ENCODE measurements around the gene ARHGAP18.
A peak's percentile ranks its signal among the peaks of the same experiment; 100 is the strongest.

The ARHGAP18 gene

DNA sequence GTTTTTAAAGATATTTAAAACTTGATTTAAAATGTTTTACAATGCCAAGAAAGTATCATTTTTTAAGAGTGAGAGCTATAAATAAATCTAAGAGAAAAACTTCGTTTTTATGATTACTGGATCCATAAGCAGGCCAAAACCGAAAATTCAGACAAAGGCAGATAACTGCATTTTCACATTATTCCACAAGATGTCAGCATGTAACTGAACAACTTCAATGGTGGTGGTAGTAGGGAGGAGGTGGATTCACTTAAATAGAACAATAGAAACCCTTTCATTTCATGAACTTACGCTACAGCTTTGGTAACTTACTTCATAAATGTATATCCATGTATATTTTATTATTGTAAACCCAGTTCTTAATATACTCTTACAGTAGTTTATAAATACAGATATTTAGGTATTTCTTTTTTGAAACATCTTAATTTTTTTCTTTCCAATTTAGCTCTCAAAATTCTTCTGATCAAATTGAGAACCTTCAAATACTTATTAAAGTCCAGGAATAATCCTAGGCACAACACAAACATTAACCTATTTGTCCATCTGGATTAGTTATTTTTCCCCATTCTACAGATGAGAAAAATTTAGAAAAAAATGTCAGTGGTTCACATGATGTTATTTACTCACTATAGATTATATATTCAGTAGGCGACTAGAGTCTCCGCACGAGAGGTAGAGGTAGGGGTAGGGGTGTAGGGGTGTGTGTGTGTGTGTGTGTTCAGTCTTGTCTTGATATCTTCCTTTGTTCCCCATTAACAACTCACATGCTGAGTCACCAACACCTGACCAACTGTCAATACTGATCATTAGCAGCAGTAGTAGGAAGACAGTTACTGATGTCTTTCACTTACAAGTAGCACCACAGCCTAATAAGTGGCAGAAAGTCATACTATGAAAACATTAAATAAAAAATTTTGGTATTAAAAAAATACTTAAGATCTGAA lies 111.5 kb downstream of the ARHGAP18 start:
- H3K27ac ChIP-seq (ENCODE audit: insufficient read depth in 1 of 2, low read depth in 1 of 2, low read length in 2 of 2, poor library complexity in 1 of 2, severe bottlenecking in 2 of 2), result no peak overlapping the region
- DNase-seq, result peak; percentile 77 to 86 (median 82)
- peaks cover 0 to 2% (median 0%) of the 10 kb centered on the region in 4 experiments for H3K36me3 ChIP-seq (ENCODE audit: control insufficient read depth in 4 of 4, insufficient read depth in 4 of 4, low read length in 3 of 4)
- CTCF ChIA-PET, result interaction anchor here (0.6 to 7.4 kb wide), 37 partner anchors 8 to 1244 kb away, joined by 3 to 158 read pairs (median 4); no protein-coding TSS in a partner anchor
- no CpG with 5 or more reads among the region's 6 CpGs for WGBS (ENCODE audit: insufficient coverage)
- POLR2A ChIA-PET, result interaction anchor here (0.6 kb wide), 1 partner anchor 87 kb away, joined by 3 read pairs; no protein-coding TSS in a partner anchor
- H3K4me3 ChIP-seq (ENCODE audit: control insufficient read depth in 1 of 7, extremely low read depth in 1 of 7, insufficient read depth in 4 of 7, low read depth in 2 of 7, low read length in 6 of 7), result no peak overlapping the region
- H3K27me3 ChIP-seq (replicated peaks in 2 of 5; ENCODE audit: control insufficient read depth in 4 of 5, insufficient read depth in 5 of 5, low read length in 4 of 5), result no peaks in the 10 kb centered on the region
- no peaks in the 10 kb centered on the region for H3K4me1 ChIP-seq (ENCODE audit: control extremely low read depth in 1 of 4, control insufficient read depth in 4 of 4, insufficient read depth in 4 of 4, low read length in 3 of 4)
- no peaks in the 10 kb centered on the region for H3K9me3 ChIP-seq (ENCODE audit: control extremely low read depth in 1 of 5, control insufficient read depth in 4 of 5, insufficient read depth in 2 of 5, low read depth in 1 of 5, low read length in 4 of 5)

DNA sequence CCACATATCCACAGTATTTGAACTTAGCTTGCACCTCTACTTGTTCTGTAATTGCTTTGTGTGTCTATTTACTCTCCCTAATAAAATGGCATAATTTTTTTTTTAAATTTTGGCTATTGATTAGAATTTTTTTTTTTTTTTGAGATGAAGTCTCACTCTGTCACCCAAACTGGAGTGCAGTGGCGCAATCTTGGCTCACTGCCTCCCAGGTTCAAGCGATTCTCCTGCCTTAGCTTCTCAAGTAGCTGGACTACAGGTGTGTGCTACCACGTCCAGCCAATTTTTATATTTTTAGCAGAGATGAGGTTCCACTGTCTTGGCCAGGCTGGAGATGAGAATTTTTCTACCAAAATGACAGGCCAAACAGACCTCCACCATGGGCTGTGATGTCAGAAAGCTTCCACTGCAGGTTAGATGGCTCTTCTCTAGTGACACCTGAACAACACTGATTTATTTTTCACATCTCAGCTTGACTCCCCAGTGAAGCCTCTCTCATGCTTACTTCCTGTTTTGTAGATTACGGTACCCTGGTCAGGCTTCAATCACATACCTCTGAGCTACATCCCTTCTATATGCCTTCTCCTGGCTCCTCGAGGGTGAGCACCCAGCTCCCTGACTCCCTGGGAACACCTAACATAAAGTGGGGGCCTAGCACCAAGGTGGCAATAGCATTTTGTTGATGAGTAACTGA lies 112.8 kb downstream of the ARHGAP18 start:
- no peaks in the 10 kb centered on the region for H3K4me1 ChIP-seq (ENCODE audit: control extremely low read depth in 1 of 4, control insufficient read depth in 4 of 4, insufficient read depth in 4 of 4, low read length in 3 of 4)
- H3K4me3 ChIP-seq (ENCODE audit: control insufficient read depth in 1 of 7, extremely low read depth in 1 of 7, insufficient read depth in 4 of 7, low read depth in 2 of 7, low read length in 6 of 7), result no peak overlapping the region
- H3K27ac ChIP-seq (ENCODE audit: insufficient read depth in 1 of 2, low read depth in 1 of 2, low read length in 2 of 2, poor library complexity in 1 of 2, severe bottlenecking in 2 of 2), result no peak overlapping the region
- whole genome bisulfite sequencing (ENCODE audit: insufficient coverage), result 89% methylated on average over 3 of the region's 5 CpGs
- DNase-seq, result peak in 1 of 3 donors; percentile 11
- no peaks in the 10 kb centered on the region for H3K27me3 ChIP-seq (replicated peaks in 2 of 5; ENCODE audit: control insufficient read depth in 4 of 5, insufficient read depth in 5 of 5, low read length in 4 of 5)
- H3K36me3 ChIP-seq (ENCODE audit: control insufficient read depth in 4 of 4, insufficient read depth in 4 of 4, low read length in 3 of 4), result peaks cover 0 to 2% (median 0%) of the 10 kb centered on the region in 4 experiments
- ChIA-PET CTCF (interaction anchor here (0.6 to 7.4 kb wide), 22 partner anchors 19 to 1246 kb away, joined by 3 to 158 read pairs (median 4); no protein-coding TSS in a partner anchor), POLR2A (no interaction called here)
- no peaks in the 10 kb centered on the region for H3K9me3 ChIP-seq (ENCODE audit: control extremely low read depth in 1 of 5, control insufficient read depth in 4 of 5, insufficient read depth in 2 of 5, low read depth in 1 of 5, low read length in 4 of 5)

DNA sequence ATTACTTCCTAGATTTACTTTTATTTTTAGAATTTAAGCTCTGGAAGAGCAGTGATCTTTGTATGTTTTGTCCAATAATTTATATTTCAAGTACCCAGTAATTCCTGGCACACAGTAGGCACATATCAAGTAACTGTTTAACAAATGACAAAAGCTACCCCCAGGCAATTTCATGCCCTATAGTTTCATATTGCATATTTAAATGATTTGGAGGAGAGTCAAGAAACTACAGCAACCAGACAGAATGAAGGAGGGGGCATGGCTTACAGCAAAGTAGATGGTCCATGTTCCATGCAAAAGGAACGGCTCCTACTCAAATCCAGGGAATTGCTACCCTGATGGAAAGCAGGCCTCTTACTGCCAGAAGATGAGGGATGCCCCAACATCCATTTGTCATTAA lies 113.5 kb downstream of the ARHGAP18 start:
- CTCF ChIA-PET, result interaction anchor here (0.6 to 7.4 kb wide), 9 partner anchors 21 to 425 kb away, joined by 3 to 158 read pairs (median 7); no protein-coding TSS in a partner anchor

DNA sequence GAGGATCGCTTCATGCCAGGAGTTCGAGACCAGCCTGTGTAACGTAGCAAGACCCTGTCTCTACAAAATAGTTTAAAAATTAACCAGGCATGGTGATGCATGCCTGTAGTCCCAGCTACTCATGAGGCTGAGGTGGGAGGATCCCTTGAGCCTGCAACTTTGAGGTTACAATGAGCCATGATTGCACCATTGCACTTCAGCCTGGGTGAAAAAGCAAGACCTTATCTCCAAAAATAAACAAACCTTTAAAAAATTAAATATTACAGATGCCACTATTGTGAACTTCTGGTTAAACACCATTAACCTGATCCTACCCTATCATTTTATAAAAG lies 116.8 kb downstream of the ARHGAP18 start:
- Histone ChIP-seq H3K9me3 (ENCODE audit: control extremely low read depth in 1 of 5, control insufficient read depth in 4 of 5, insufficient read depth in 2 of 5, low read depth in 1 of 5, low read length in 4 of 5) (no peaks in the 10 kb centered on the region), H3K4me1 (ENCODE audit: control extremely low read depth in 1 of 4, control insufficient read depth in 4 of 4, insufficient read depth in 4 of 4, low read length in 3 of 4) (no peaks in the 10 kb centered on the region), H3K4me3 (ENCODE audit: control insufficient read depth in 1 of 7, extremely low read depth in 1 of 7, insufficient read depth in 4 of 7, low read depth in 2 of 7, low read length in 6 of 7) (no peak overlapping the region), H3K27me3 (replicated peaks in 2 of 5; ENCODE audit: control insufficient read depth in 4 of 5, insufficient read depth in 5 of 5, low read length in 4 of 5) (no peaks in the 10 kb centered on the region), H3K36me3 (ENCODE audit: control insufficient read depth in 4 of 4, insufficient read depth in 4 of 4, low read length in 3 of 4) (peaks cover 0 to 4% (median 0%) of the 10 kb centered on the region in 4 experiments), H3K27ac (ENCODE audit: insufficient read depth in 1 of 2, low read depth in 1 of 2, low read length in 2 of 2, poor library complexity in 1 of 2, severe bottlenecking in 2 of 2) (no peak overlapping the region)
- DNase-seq, result no peak
- POLR2A ChIA-PET, result no interaction called here
- CTCF ChIA-PET, result no interaction called here
- no CpG with 5 or more reads among the region's 3 CpGs for WGBS (ENCODE audit: insufficient coverage)

More for the DNA sequence above, 113.5 kb downstream of the ARHGAP18 start:
- WGBS (ENCODE audit: insufficient coverage), result 100% methylated on average over 1 of the region's 1 CpG
- no peak overlapping the region for H3K4me3 ChIP-seq (ENCODE audit: control insufficient read depth in 1 of 7, extremely low read depth in 1 of 7, insufficient read depth in 4 of 7, low read depth in 2 of 7, low read length in 6 of 7)
- no peak overlapping the region for H3K27ac ChIP-seq (ENCODE audit: insufficient read depth in 1 of 2, low read depth in 1 of 2, low read length in 2 of 2, poor library complexity in 1 of 2, severe bottlenecking in 2 of 2)
- no peaks in the 10 kb centered on the region for H3K4me1 ChIP-seq (ENCODE audit: control extremely low read depth in 1 of 4, control insufficient read depth in 4 of 4, insufficient read depth in 4 of 4, low read length in 3 of 4)
- peaks cover 0 to 2% (median 0%) of the 10 kb centered on the region in 4 experiments for H3K36me3 ChIP-seq (ENCODE audit: control insufficient read depth in 4 of 4, insufficient read depth in 4 of 4, low read length in 3 of 4)
- H3K27me3 ChIP-seq (replicated peaks in 2 of 5; ENCODE audit: control insufficient read depth in 4 of 5, insufficient read depth in 5 of 5, low read length in 4 of 5), result no peaks in the 10 kb centered on the region
- no peaks in the 10 kb centered on the region for H3K9me3 ChIP-seq (ENCODE audit: control extremely low read depth in 1 of 5, control insufficient read depth in 4 of 5, insufficient read depth in 2 of 5, low read depth in 1 of 5, low read length in 4 of 5)
- no peak for DNase-seq
- POLR2A ChIA-PET, result no interaction called here

DNA sequence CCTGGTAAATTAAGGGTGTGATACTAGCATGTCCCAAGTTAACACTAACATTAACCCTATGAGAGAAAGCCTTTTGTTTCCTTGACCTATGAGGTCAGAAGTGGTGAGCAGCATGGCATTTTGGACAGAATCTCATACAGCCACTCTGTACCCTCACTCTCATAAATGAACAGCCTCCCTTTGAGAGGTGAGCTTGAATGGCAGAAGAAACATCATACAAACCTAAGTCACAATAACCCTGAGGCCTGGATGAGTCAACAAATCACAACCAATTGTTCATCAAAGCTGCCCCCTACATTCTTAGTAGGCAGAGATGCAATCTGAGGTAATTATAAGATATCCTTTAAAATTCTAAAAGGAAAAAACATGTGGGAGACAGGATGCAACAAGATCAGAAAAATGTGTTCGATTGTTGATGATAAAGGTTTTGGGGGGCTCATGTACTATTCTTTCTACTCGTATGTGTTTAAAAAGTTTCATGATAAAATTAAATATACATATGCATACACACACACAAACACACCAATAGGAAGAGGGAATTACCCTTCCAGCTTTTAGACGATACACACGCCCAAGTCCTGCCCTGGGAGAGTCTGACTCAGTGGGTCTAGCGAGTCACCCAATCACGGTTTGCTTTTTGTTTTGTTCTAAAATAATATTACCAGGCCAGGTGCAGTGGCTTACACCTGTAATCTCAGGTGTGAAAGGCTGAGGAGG lies 117.3 kb downstream of the ARHGAP18 start:
- no peak overlapping the region for H3K4me3 ChIP-seq (ENCODE audit: control insufficient read depth in 1 of 7, extremely low read depth in 1 of 7, insufficient read depth in 4 of 7, low read depth in 2 of 7, low read length in 6 of 7)
- H3K27ac ChIP-seq (ENCODE audit: insufficient read depth in 1 of 2, low read depth in 1 of 2, low read length in 2 of 2, poor library complexity in 1 of 2, severe bottlenecking in 2 of 2), result no peak overlapping the region
- POLR2A ChIA-PET, result no interaction called here
- no peaks in the 10 kb centered on the region for H3K4me1 ChIP-seq (ENCODE audit: control extremely low read depth in 1 of 4, control insufficient read depth in 4 of 4, insufficient read depth in 4 of 4, low read length in 3 of 4)
- peaks cover 0 to 4% (median 0%) of the 10 kb centered on the region in 4 experiments for H3K36me3 ChIP-seq (ENCODE audit: control insufficient read depth in 4 of 4, insufficient read depth in 4 of 4, low read length in 3 of 4)
- no peak for DNase-seq
- WGBS (ENCODE audit: insufficient coverage), result 100% methylated on average over 3 of the region's 6 CpGs
- H3K9me3 ChIP-seq (ENCODE audit: control extremely low read depth in 1 of 5, control insufficient read depth in 4 of 5, insufficient read depth in 2 of 5, low read depth in 1 of 5, low read length in 4 of 5), result peaks cover 0 to 2% (median 0%) of the 10 kb centered on the region in 5 experiments
- no peaks in the 10 kb centered on the region for H3K27me3 ChIP-seq (replicated peaks in 2 of 5; ENCODE audit: control insufficient read depth in 4 of 5, insufficient read depth in 5 of 5, low read length in 4 of 5)
- CTCF ChIA-PET, result interaction anchor here (0.8 to 1.2 kb wide), 3 partner anchors 15 to 138 kb away, joined by 3 read pairs; no protein-coding TSS in a partner anchor

DNA sequence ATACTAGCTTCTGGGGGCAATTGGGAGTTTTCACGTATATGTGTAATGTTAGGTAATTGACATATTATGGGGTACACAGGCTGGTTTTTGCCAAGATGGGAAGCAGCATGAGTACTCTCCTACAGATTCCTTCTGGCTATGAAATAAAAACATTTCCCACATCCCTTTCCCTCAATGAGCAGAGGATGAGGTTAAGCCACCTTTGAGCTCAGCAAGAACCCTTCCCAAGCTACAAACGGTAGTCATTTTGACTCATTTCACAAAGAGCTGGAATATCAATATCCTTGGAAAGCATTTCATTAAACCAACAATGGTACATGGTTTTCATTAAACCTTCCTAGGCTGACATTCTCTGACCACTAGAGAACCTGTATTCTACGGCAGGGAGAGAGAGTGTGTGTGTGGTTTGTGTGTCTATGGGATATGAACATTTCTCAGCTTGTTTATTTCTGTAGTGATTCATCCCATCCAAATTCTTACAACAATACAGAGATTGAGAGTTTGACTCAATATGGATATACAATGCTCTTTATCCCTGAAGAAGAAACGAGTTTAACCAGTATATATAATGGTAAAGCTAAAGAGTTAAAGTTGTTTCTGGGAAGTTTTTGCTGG lies 119.5 kb downstream of the ARHGAP18 start:
- no peak overlapping the region for H3K27ac ChIP-seq (ENCODE audit: insufficient read depth in 1 of 2, low read depth in 1 of 2, low read length in 2 of 2, poor library complexity in 1 of 2, severe bottlenecking in 2 of 2)
- DNase-seq, result no peak
- H3K4me1 ChIP-seq (ENCODE audit: control extremely low read depth in 1 of 4, control insufficient read depth in 4 of 4, insufficient read depth in 4 of 4, low read length in 3 of 4), result no peaks in the 10 kb centered on the region
- POLR2A ChIA-PET, result no interaction called here
- 100% methylated on average over 1 of the region's 4 CpGs for WGBS (ENCODE audit: insufficient coverage)
- CTCF ChIA-PET, result interaction anchor here (0.7 to 1.3 kb wide), 5 partner anchors 7 to 91 kb away, joined by 3 to 5 read pairs (median 4); no protein-coding TSS in a partner anchor
- peaks cover 0 to 2% (median 0%) of the 10 kb centered on the region in 5 experiments for H3K9me3 ChIP-seq (ENCODE audit: control extremely low read depth in 1 of 5, control insufficient read depth in 4 of 5, insufficient read depth in 2 of 5, low read depth in 1 of 5, low read length in 4 of 5)
- H3K27me3 ChIP-seq (replicated peaks in 2 of 5; ENCODE audit: control insufficient read depth in 4 of 5, insufficient read depth in 5 of 5, low read length in 4 of 5), result no peaks in the 10 kb centered on the region
- H3K36me3 ChIP-seq (ENCODE audit: control insufficient read depth in 4 of 4, insufficient read depth in 4 of 4, low read length in 3 of 4), result peaks cover 0 to 4% (median 0%) of the 10 kb centered on the region in 4 experiments
- H3K4me3 ChIP-seq (ENCODE audit: control insufficient read depth in 1 of 7, extremely low read depth in 1 of 7, insufficient read depth in 4 of 7, low read depth in 2 of 7, low read length in 6 of 7), result no peak overlapping the region

All from common myeloid progenitor, CD34-positive (primary cell).